Globus pallidus (tissue), 1 donor: ENCODE results near the gene PPM1H.

Experiments
- DNase-seq: peaks from one replicate; pipeline ENCODE4 v3.0.0-alpha.2; 2015; ENCODE audit warnings: low spot score

Gene PPM1H

GRCh38 chr12:62649412-62650138, 285.4 kb downstream of the PPM1H start:
- no peak for DNase-seq

DNA sequence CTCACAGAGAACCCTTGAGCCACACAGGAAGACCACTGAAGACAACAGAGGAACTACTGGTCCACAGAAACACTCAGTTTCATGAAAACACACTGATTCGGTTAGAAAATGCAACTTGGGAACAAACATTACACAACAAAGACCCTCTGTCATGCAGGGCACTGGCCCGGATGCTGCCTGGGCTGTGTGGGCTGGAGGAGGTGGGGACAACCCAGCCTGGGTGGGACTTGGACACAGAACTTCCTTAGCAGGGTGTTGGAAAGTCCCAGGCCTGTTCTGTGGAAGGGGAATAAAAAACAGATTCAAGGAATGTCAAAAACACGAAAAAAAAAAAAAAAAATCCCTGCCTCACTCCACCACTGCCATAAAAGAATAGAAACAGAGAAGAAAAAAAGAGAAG, 287.4 kb downstream of the PPM1H start:
- peak; percentile 73 for DNase-seq

DNA sequence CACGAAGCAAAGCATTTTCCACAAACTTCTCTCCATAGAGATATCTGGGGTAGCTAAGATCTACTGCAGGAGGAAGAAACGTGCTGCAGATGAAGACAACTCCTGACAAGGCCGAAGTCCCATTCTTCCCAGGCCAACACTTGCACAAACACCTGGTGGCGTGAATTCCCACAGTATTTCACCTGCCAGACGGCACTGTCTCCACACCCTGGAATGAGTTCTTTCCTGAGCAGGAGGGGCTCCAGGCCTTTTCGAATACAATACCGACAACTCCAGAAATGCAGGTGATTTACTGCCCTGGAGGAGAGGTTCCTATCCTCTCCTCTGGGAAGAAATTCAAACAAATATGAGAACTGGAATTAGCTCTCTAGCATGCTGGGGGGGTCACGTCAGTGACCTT, 288.4 kb downstream of the PPM1H start:
- no peak for DNase-seq

GRCh38 chr12:62643486-62643885, 291.5 kb downstream of the PPM1H start:
- no peak for DNase-seq

DNA sequence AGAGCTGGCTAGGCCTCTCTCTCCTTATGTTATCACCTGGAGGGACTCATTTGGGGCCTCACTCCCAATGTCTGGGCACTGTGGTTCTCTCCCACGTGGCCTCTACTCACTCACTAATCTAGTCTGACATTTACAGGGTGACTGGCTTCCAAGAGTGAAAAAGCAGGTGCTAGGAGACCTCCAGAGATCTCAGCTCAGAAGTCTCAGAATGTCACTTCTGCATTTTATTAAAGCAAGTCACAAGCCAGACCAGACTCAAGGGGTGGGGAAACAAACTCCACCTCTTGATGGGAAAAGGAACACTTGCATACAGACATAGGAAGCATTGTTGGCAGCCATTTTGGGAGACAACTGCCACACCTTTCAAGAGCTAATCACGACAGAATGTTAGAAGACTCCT, 292.5 kb downstream of the PPM1H start:
- no peak for DNase-seq

GRCh38 chr12:62640910-62641448, 294.0 kb downstream of the PPM1H start:
- no peak for DNase-seq

DNA sequence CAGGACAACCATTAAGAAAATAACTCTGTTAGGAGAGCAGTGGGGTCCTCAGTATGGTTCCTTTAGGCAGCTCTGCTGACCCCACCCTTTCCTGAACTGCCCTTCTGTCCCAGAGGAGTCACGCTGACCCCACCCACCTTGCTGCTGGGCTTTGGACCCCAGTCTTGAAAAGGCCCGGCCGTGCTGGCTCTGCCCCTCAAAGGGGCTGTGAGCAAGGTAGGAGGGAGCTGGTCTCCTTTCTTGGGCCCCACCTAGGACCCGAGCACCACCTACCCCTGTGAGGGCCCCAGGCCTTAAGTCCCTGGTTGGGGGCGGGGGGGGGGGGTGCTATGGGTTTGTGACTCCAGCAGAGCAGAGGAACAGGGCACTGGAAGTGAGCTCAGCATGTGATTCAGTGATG, 297.3 kb downstream of the PPM1H start:
- no peak for DNase-seq

DNA sequence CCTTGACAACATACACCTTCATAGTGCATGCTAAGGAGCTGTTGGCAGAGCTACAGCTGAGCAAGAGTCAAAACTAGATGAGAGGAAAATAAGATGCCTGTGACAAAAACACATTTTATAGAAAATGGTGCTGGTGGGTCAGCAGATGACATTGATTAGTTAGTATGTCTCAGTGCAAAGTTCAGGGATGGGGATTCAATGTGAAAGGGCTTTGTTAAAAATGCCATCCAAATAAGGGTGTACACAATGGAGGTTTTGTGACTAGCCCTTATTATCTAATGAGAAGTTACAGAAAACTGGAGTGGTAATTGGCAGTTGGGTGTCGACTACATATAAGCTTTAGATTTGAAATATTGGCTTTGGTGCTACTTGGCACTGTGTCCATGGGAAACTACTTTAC, 299.3 kb downstream of the PPM1H start:
- DNase-seq: peak; percentile 42

DNA sequence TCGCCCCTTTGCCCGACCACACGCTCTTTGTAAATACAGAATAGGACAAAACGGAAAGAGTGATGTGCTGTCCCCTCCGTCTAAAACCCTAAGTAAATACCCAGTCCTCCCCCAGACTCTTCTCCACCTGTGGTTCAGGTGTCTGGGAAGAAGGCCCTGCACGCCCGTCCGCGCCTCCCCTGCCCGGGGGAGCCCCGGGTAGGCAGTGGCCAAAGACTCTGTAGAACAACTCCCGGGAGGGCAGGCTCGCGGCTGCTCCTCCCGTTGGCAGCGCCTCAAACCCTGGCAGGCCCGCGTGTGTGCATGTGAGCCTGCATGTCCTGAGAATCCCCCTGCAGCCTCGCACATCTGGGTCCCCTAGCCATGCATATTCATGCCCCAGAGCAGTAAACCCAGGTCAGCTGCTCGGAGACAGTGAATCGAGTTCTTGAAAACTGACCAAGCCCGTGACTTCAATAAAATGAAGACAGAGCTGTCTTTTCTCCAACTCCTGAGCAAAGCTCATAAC, 302.5 kb downstream of the PPM1H start:
- peak; percentile 65 for DNase-seq

- DNase-seq: peak; percentile 70
Observed at GRCh38 chr12:62631471-62632410, 303.2 kb downstream of the PPM1H start.

GRCh38 chr12:62629971-62630739, 304.8 kb downstream of the PPM1H start:
- no peak for DNase-seq

GRCh38 chr12:62629413-62629812, 305.5 kb downstream of the PPM1H start:
- DNase-seq: no peak

GRCh38 chr12:62627181-62627580, 307.8 kb downstream of the PPM1H start:
- no peak for DNase-seq

DNA sequence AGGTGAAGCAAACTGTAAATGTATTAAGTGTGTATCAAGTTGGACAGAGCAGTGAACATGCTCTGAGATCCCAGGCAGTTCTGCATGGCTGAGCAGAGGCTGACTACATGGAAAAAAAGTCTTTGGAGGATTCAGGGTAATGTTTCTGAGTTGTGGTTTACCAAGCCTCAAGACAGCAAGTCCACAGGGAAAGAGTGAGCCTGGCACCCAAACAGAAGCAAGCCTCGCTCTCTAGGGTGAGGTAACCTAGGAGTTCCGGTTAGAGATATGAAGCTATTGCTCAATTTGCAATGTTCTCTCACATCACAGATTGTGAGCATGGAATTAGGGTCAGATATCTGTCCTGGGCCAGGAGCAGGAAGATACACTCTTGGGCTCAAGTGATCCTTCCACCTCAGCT, 309.7 kb downstream of the PPM1H start:
- no peak for DNase-seq

DNA sequence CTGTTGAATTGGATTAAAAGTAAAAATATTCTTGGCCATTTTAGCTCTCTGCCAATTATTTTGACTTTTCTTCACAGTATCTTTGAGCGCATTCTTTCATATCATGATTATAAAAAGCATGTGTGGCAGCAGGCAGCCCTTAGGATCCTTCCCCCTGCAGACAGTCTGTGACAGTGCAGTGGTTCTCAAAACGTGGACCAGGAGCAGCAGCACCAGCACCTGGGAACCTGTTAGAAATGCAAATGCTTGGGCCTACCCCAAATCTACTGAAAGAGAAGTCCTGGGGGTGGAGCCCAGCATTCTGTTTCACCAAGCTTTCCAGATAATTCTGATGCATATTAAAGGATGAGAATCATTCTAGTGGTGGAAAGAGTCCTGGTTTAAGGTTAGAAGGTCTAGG, 312.8 kb downstream of the PPM1H start:
- no peak for DNase-seq

DNA sequence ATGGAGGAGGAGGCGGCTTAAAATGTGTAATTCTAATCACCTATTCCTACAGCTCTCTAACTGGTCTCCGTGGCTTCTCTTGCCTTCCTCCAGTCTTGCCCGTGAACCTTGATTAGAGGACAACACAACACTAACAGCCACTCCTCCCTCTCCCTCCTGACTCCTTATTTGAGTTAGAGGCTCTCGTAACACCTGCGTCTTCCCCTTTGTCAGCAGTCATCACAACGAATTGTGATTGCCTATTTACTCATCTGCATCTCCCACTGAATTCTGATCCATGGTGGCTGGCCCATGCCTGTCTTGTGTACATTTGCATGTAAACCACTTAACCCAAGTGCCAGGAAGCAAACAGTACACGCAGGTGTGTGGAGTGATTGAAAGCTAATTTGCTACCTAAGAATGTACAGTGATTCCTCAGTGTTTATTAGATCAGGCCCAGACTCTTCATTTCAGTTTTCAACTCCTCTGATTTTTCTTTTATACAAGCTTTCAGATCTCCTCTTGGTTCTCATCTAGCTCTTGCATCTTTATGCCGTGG, 313.8 kb downstream of the PPM1H start:
- DNase-seq: no peak

DNA sequence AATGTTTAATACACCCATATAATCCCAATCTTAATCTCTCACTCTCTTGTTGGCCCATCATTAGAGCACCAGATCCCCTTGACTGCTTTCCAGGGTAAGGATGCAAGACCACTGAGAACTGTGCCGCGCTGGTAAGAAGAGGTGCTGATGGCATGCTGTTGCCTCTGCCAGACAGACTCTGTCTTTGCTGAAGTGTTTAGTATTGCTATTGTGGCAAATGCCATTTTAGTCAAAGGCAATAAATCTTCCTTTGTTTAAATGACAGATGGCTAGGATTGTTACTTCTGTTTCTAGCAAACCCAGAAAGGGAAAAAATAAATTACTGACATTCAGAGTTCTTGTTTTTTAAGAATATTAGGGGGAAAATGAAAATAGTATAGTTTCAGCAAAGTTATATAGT, 316.0 kb downstream of the PPM1H start:
- DNase-seq: no peak

DNA sequence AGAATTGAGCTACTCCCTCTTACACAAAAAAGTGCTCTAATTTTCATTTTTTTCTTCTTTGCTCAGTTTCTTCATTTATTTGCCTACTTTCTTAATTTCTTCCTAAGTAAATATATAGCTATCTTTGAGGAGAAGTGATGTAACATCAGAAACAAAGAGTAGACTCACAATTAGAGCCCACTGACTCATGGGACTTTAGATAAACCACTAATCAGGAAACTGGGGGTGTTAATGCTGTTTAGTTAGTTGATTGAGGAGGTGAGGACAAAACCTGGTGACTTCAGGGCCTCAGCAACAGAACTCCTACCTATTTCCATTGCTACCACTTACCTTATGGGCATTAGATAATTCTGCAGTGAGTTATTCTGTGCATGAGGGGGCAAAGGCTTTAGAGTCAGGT, 316.6 kb downstream of the PPM1H start:
- no peak for DNase-seq

DNA sequence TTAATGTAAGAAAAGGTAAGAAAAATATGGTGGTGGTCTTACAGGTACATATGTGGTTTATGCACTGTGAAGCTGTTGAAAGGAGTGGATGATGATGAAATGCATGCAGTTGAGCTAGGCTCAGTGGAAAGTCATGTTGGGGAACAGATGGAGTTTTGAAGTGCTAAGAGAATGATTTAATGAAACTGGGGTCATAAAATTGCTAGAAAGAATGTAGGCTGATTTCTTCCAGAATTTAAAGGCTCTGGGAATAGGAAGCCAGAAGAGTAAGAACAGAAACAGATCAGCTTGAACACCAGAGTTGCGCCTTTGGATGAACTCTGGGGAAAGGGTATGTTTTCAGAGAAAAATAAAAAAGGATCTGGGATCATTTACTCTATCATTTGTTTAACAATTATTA, 321.9 kb downstream of the PPM1H start:
- DNase-seq: no peak

DNA sequence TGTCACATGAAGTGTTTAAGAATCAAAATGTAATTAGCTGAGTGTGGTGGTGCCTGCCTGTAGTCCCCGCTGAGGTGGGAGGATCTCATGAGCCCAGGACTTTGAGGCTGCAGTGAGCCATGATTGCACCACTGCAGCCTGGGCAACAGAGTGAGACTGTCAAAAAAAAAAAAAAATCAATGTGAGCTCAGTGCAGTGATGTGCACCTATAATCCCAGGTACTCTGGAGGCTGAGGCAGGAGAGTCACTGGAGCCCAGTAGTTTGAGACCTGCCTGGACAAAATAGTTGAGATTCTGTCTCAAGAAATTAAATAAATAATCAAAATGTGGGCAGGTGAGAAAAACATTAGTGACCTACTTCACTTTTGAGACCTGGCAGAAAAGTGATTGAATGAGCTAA, 328.3 kb downstream of the PPM1H start:
- DNase-seq: no peak

GRCh38 chr12:62605981-62606380, 329.0 kb downstream of the PPM1H start:
- no peak for DNase-seq

DNA sequence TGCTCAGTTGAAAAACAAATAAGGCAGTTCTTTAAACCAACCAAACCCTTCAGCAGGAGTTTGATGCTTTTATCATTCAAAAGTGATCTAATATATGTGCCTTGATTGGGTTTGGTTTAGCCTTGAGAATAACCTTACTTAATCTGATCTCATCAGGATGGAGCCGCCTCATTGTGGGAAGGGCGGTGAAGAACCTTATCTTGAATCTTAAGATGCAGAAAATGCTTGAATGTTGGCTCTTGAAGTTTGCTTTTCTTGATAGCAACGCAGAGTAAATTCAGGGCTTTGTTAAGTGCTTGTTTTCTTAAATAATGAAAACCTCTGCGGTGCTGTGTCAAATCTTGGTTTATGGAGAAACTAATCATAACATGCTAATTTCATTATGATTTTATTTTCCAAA, 330.1 kb downstream of the PPM1H start:
- DNase-seq: no peak
